NCI-H2107 treated with DMSO at 0.1 percent for 48 hours (cell line): ENCODE data around the gene PREPL.

Experiments
- DNase-seq: peaks from one replicate; lab custom pipeline; 2025; ENCODE audit not compliant: unreplicated experiment; lab: John Stamatoyannopoulos, UW

PREPL gene

GRCh38 chr2:44296653-44297052 lies 64.6 kb downstream of the PREPL start:
- no peak for DNase-seq

- no peak for DNase-seq
These were observed 65.5 kb downstream of the PREPL start for GRCh38 chr2:44295633-44296359.

- no peak for DNase-seq
These were observed 66.2 kb downstream of the PREPL start for GRCh38 chr2:44295113-44295512.

GRCh38 chr2:44291281-44292248 lies 69.7 kb downstream of the PREPL start:
- DNase-seq: peak; percentile 51

GRCh38 chr2:44290261-44290660 lies 71.0 kb downstream of the PREPL start:
- no peak for DNase-seq

- no peak for DNase-seq
These were observed 74.2 kb downstream of the PREPL start for GRCh38 chr2:44286884-44287638.

GRCh38 chr2:44286119-44286883 lies 75.0 kb downstream of the PREPL start:
- DNase-seq: no peak

- DNase-seq: no peak
These were observed 76.1 kb downstream of the PREPL start for GRCh38 chr2:44285174-44285573.

- DNase-seq: no peak
These were observed 78.1 kb downstream of the PREPL start for GRCh38 chr2:44283116-44283666.

- no peak for DNase-seq
These were observed 80.4 kb downstream of the PREPL start for GRCh38 chr2:44280869-44281268.

- DNase-seq: no peak
These were observed 83.8 kb downstream of the PREPL start for GRCh38 chr2:44277541-44277940.

GRCh38 chr2:44275927-44276303 lies 85.4 kb downstream of the PREPL start:
- no peak for DNase-seq

- DNase-seq: no peak
These were observed 87.7 kb downstream of the PREPL start for GRCh38 chr2:44273596-44273995.

GRCh38 chr2:44273076-44273475 lies 88.2 kb downstream of the PREPL start:
- no peak for DNase-seq

GRCh38 chr2:44271296-44271695 lies 90.0 kb downstream of the PREPL start:
- DNase-seq: no peak

GRCh38 chr2:44269831-44270230 lies 91.5 kb downstream of the PREPL start:
- DNase-seq: no peak

- DNase-seq: no peak
These were observed 93.3 kb downstream of the PREPL start for GRCh38 chr2:44267796-44268648.
